D721Med (cell line): ENCODE measurements around the gene PCYT1A.

ENCODE experiments used
- DNase-seq: peaks from one replicate; pipeline ENCODE4 v3.0.0; 2011; ENCODE audit warnings: low spot score; ENCODE audit not compliant: insufficient read length
- FAIRE-seq: peaks from 2 replicates; lab custom pipeline; 2011; peaks lifted over from hg19 to GRCh38; lab: Jason Lieb, UNC
- CTCF ChIP-seq: IDR thresholded peaks from 2 replicates; pipeline ENCODE4 v1.5.1; 2012; ENCODE audit warnings: mild to moderate bottlenecking, control low read depth; ENCODE audit not compliant: insufficient read depth; ENCODE audit errors: missing control alignments

Gene PCYT1A

GRCh38 chr3:196202516-196202970 is 85.0 kb downstream of the PCYT1A start:
- DNase-seq = no peak
- no peak for TF ChIP-seq CTCF
- FAIRE-seq = no peak

- DNase-seq (no peak), FAIRE-seq (no peak)
- no peak for TF ChIP-seq CTCF
These were observed 88.5 kb downstream of the PCYT1A start for GRCh38 chr3:196198771-196199753.

- FAIRE-seq (no peak), DNase-seq (no peak)
- TF ChIP-seq CTCF = no peak
These were observed 89.3 kb downstream of the PCYT1A start for GRCh38 chr3:196198081-196198675.

GRCh38 chr3:196197524-196197923 is 90.0 kb downstream of the PCYT1A start:
- no peak for FAIRE-seq
- no peak for TF ChIP-seq CTCF
- DNase-seq = no peak

GRCh38 chr3:196195664-196196265 is 91.8 kb downstream of the PCYT1A start:
- no peak for TF ChIP-seq CTCF
- FAIRE-seq (no peak), DNase-seq (no peak)

- FAIRE-seq (no peak), DNase-seq (no peak)
- no peak for TF ChIP-seq CTCF
These were observed 93.0 kb downstream of the PCYT1A start for GRCh38 chr3:196194542-196194915.
